Measurements from ENCODE around the gene ARHGAP33.

GRCh38 chr19:35776102-35776788 lies 881 bp downstream of the ARHGAP33 start:
- TF ChIP-seq CTCF (IDR thresholded peaks at IDR 0.05) (no peak), POLR2A (IDR thresholded peaks at IDR 0.05) (no peak)

Measured in esophagus squamous epithelium (tissue), 4 donors.